ENCODE results near the gene LMOD3. TPM values are rescaled to one million over a fixed set of nuclear protein-coding genes. Genes with fewer than 3 reads are reported as not detected.

Gene LMOD3
- total and polyA plus RNA-seq, 9 of the 15 experiments (the other 6 are each of a cell fraction or from before 2014, with no cell fraction given), result 0.03 TPM; not detected in 8

DNA sequence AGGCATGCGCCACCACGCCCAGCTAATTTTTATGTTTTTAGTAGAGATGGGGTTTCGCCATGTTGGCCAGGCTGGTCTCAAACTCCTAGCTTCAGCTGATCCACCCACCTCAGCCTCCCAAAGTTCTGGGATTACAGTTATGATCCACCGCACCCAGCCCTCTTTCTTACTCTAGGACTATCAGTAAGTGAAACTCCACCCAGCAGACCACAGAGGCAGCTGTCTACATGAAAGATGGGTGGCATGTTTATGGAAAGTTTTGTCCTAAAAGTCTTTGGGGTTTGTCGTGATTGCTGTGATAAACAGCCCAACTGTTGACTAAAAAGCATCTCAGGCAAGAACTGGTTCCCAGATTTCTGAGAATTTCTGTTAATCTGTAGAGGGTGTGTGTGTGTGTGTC, 26.8 kb downstream of the LMOD3 start (continued):
- no peak for TF ChIP-seq ZNF707 (CRISPR knock-in tag; conservative IDR thresholded peaks at IDR 0.05)
- TF ChIP-seq FOXK2 (conservative IDR thresholded peaks at IDR 0.05 in 1 of 2, IDR thresholded peaks at IDR 0.05 in 1 of 2; ENCODE audit: low read depth in 2 of 2), result peak; percentile 60; a peak in 3 of 4 replicates
- TF ChIP-seq, protein P1, sequence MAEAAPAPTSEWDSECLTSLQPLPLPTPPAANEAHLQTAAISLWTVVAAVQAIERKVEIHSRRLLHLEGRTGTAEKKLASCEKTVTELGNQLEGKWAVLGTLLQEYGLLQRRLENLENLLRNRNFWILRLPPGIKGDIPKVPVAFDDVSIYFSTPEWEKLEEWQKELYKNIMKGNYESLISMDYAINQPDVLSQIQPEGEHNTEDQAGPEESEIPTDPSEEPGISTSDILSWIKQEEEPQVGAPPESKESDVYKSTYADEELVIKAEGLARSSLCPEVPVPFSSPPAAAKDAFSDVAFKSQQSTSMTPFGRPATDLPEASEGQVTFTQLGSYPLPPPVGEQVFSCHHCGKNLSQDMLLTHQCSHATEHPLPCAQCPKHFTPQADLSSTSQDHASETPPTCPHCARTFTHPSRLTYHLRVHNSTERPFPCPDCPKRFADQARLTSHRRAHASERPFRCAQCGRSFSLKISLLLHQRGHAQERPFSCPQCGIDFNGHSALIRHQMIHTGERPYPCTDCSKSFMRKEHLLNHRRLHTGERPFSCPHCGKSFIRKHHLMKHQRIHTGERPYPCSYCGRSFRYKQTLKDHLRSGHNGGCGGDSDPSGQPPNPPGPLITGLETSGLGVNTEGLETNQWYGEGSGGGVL (CRISPR knock-in tag; IDR thresholded peaks at IDR 0.05), result no peak
- TF ChIP-seq PTBP1 (IDR thresholded peaks at IDR 0.05; ENCODE audit: low read depth, low read length), result no peak
- no peak for TF ChIP-seq TOE1 (IDR thresholded peaks at IDR 0.05; ENCODE audit: borderline replicate concordance)
- TF ChIP-seq TOE1 (CRISPR knock-in tag; IDR thresholded peaks at IDR 0.05; ENCODE audit: borderline replicate concordance, low read depth), result no peak
- no peak for TF ChIP-seq ZNF217 (CRISPR knock-in tag; IDR thresholded peaks at IDR 0.05)
- TF ChIP-seq ZNF124 (CRISPR knock-in tag; IDR thresholded peaks at IDR 0.05), result no peak
- TF ChIP-seq NFE2L1 (tag; IDR thresholded peaks at IDR 0.05; ENCODE audit: borderline replicate concordance, low read depth), result no peak
- TF ChIP-seq, protein P2, sequence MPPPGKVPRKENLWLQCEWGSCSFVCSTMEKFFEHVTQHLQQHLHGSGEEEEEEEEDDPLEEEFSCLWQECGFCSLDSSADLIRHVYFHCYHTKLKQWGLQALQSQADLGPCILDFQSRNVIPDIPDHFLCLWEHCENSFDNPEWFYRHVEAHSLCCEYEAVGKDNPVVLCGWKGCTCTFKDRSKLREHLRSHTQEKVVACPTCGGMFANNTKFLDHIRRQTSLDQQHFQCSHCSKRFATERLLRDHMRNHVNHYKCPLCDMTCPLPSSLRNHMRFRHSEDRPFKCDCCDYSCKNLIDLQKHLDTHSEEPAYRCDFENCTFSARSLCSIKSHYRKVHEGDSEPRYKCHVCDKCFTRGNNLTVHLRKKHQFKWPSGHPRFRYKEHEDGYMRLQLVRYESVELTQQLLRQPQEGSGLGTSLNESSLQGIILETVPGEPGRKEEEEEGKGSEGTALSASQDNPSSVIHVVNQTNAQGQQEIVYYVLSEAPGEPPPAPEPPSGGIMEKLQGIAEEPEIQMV (tag; conservative IDR thresholded peaks at IDR 0.05; ENCODE audit: low read depth), result no peak
- no peak for TF ChIP-seq RBM25 (IDR thresholded peaks at IDR 0.05; ENCODE audit: low read depth, low read length, severe bottlenecking)
- TF ChIP-seq RBM15 (IDR thresholded peaks at IDR 0.05; ENCODE audit: insufficient read depth, low read length), result no peak
- TF ChIP-seq, protein P3, sequence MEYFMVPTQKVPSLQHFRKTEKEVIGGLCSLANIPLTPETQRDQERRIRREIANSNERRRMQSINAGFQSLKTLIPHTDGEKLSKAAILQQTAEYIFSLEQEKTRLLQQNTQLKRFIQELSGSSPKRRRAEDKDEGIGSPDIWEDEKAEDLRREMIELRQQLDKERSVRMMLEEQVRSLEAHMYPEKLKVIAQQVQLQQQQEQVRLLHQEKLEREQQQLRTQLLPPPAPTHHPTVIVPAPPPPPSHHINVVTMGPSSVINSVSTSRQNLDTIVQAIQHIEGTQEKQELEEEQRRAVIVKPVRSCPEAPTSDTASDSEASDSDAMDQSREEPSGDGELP (CRISPR knock-in tag; IDR thresholded peaks at IDR 0.05; ENCODE audit: borderline replicate concordance), result peak; percentile 56; the same call in 1 of the 2 replicates
- TF ChIP-seq KDM1A (IDR thresholded peaks at IDR 0.05), result peak; percentile 86 to 94
- TF ChIP-seq NFATC3 (IDR thresholded peaks at IDR 0.05), result peak; percentile 95
- no peak for TF ChIP-seq NBN (IDR thresholded peaks at IDR 0.05; ENCODE audit: low read depth)
- TF ChIP-seq, protein P4, sequence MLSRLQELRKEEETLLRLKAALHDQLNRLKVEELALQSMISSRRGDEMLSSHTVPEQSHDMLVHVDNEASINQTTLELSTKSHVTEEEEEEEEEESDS (CRISPR knock-in tag; IDR thresholded peaks at IDR 0.05), result no peak
- TF ChIP-seq BHLHE40 (IDR thresholded peaks at IDR 0.05; ENCODE audit: low read length), result 0 out of 2 replicates have a peak, but pooled peaks have one; percentile 7
- TF ChIP-seq HDAC2 (IDR thresholded peaks at IDR 0.05), result peak; percentile 73; the same call in 1 of the 2 replicates
- no peak for TF ChIP-seq PRMT5 (CRISPR knock-in tag; IDR thresholded peaks at IDR 0.05)
- no peak for TF ChIP-seq HNRNPUL1 (IDR thresholded peaks at IDR 0.05; ENCODE audit: low read length)
- no peak for TF ChIP-seq TCF7L2 (IDR thresholded peaks at IDR 0.05; ENCODE audit: low read depth, low read length)
- no peak for TF ChIP-seq ESRRB (CRISPR knock-in tag; IDR thresholded peaks at IDR 0.05; ENCODE audit: borderline replicate concordance)
- no peak for TF ChIP-seq SIX5 (IDR thresholded peaks at IDR 0.05; ENCODE audit: borderline replicate concordance in 1 of 2, insufficient read depth in 1 of 2, low read depth in 1 of 2, low read length in 2 of 2)
- no peak for TF ChIP-seq NELFE (IDR thresholded peaks at IDR 0.05; ENCODE audit: insufficient read depth, insufficient read length)
- no peak for TF ChIP-seq RFX7 (CRISPR knock-in tag; IDR thresholded peaks at IDR 0.05)
- TF ChIP-seq TAL1 (IDR thresholded peaks at IDR 0.05), result peak; percentile 34; the same call in 1 of the 2 replicates

Data from K562 (cell line).